Measurements from ENCODE around the gene TNFRSF12A. TPM values are rescaled to one million over a fixed set of nuclear protein-coding genes. Genes with fewer than 3 reads are reported as not detected.
"Not testable (repeated sequence)": the region's sequence is repeated elsewhere in the genome, so short reads cannot be mapped to it uniquely, and the experiment has no call there.

The TNFRSF12A gene
- total RNA-seq, 1 donor from 2014 or later, result 66.2 TPM

DNA sequence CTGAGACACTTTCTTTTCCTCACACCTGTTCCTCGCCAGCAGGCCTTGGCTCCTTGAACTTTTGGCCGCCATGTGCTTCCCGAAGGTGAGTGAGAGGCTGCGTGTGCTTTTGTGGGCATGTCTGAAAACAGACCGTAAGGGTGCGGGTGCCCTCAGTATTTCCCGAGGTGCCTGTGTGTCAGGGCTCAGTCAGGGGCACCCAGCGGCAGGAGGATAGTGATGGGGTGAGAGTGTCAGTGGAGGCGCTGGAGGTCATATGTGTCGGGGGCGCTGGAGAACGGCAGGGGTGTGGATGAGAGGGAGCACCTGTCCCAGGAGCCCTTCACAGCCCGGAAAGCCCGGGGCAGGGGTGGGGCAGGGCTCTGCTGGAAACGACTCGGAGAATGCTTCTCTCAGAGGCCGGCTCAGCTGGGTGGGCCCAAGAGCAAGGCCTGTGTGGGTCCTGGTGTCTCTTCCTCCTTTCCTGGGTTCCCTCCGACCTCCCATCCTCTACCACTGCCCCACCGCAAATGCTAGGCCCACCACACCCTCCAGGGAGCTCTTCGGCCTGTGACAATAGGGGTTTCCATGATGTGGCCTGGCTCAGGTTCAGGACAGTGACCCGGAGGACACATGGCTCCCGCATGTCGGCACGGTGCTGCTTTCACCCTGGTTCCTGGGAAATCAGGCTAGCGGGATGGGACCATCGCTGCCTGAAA lies 45.7 kb downstream of the TNFRSF12A start:
- Histone ChIP-seq H3K27me3 (ENCODE audit: low read depth) (no peaks in the 10 kb centered on the region), H3K4me3 (peak overlapping the region; percentile 69), H3K36me3 (peaks cover 9% of the 10 kb centered on the region), H3K4me1 (peaks cover 31% of the 10 kb centered on the region), H3K9me3 (replicated peaks) (no peaks in the 10 kb centered on the region), H3K27ac (replicated peaks) (peak overlapping the region; percentile 80)
- TF ChIP-seq CTCF (IDR thresholded peaks at IDR 0.05; ENCODE audit: borderline replicate concordance), result no peak
- intact Hi-C loops (cut with micrococcal nuclease), result no loop called here
- no peak for DNase-seq

DNA sequence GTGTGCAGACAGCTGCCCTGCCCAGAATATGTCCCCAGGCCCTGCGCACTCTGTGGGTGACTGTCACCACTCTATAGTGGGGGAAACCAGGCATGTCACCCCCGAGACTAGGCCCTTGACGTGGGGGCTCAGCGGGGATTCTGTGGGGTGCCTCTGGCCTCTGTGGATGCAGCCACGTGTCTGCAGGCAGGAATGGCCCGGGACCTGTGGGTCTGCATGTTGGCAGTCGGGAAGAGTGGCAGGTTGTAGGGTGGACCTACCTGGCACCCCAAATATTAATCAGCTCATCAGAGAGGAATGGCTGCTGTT lies 46.2 kb downstream of the TNFRSF12A start:
- DNase-seq, result no peak
- Histone ChIP-seq H3K9me3 (replicated peaks) (no peaks in the 10 kb centered on the region), H3K4me1 (peaks cover 31% of the 10 kb centered on the region), H3K27ac (replicated peaks) (peak overlapping the region; percentile 80), H3K4me3 (peak overlapping the region; percentile 69), H3K27me3 (ENCODE audit: low read depth) (no peaks in the 10 kb centered on the region), H3K36me3 (peaks cover 9% of the 10 kb centered on the region)
- intact Hi-C loops (cut with micrococcal nuclease), result no loop called here
- no peak for TF ChIP-seq CTCF (IDR thresholded peaks at IDR 0.05; ENCODE audit: borderline replicate concordance)

DNA sequence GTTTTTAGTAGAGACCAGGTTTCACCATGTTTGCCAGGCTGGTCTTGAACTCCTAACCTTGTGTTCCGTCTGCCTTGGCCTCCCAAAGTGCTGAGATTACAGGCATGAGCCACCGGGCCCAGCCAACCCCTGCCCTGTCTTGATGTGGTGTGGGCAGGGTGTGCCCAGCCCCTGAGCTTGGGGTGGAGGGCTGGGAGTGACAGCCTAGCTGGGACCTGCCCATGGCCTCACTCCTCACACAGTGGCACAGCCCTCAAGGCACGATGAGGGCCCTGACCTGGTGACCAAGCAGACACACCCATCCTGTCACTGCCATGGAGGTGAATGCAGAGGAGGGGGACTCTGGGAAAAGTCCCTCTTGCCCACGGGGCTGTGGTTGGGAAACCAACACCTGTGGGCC lies 48.3 kb downstream of the TNFRSF12A start:
- H3K9me3 ChIP-seq (replicated peaks), result no peaks in the 10 kb centered on the region
- TF ChIP-seq CTCF (IDR thresholded peaks at IDR 0.05; ENCODE audit: borderline replicate concordance), result no peak
- peaks cover 31% of the 10 kb centered on the region for H3K4me1 ChIP-seq
- no peak overlapping the region for H3K27ac ChIP-seq (replicated peaks)
- no peak for DNase-seq
- H3K4me3 ChIP-seq, result no peak overlapping the region
- no peaks in the 10 kb centered on the region for H3K27me3 ChIP-seq (ENCODE audit: low read depth)
- intact Hi-C loops (cut with micrococcal nuclease), result no loop called here
- H3K36me3 ChIP-seq, result peaks cover 9% of the 10 kb centered on the region

DNA sequence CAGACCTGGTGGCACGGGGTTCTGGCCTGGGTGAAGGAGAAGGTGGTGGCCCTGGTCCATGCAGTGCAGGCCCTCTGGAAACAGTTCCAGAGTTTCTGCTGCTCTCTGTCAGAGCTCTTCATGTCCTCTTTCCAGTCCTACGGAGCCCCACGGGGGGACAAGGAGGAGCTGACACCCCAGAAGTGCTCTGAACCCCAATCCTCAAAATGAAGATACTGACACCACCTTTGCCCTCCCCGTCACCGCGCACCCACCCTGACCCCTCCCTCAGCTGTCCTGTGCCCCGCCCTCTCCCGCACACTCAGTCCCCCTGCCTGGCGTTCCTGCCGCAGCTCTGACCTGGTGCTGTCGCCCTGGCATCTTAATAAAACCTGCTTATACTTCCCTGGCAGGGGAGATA lies 49.0 kb downstream of the TNFRSF12A start:
- H3K4me1 ChIP-seq, result peaks cover 30% of the 10 kb centered on the region
- DNase-seq; H3K27me3 ChIP-seq (ENCODE audit: low read depth); H3K36me3 ChIP-seq; H3K9me3 ChIP-seq (replicated peaks); intact Hi-C loops (cut with micrococcal nuclease); H3K4me3 ChIP-seq; H3K27ac ChIP-seq (replicated peaks): not testable (repeated sequence)

GRCh38 chr16:3070608-3071111 lies 50.5 kb downstream of the TNFRSF12A start:
- no peak for DNase-seq
- no peak overlapping the region for H3K4me3 ChIP-seq
- no peaks in the 10 kb centered on the region for H3K27me3 ChIP-seq (ENCODE audit: low read depth)
- no peak for TF ChIP-seq CTCF (IDR thresholded peaks at IDR 0.05; ENCODE audit: borderline replicate concordance)
- intact Hi-C loops (cut with micrococcal nuclease), result no loop called here
- H3K36me3 ChIP-seq, result peaks cover 9% of the 10 kb centered on the region
- no peak overlapping the region for H3K27ac ChIP-seq (replicated peaks)
- peaks cover 25% of the 10 kb centered on the region for H3K4me1 ChIP-seq
- H3K9me3 ChIP-seq (replicated peaks), result no peaks in the 10 kb centered on the region

GRCh38 chr16:3071655-3072054 lies 51.5 kb downstream of the TNFRSF12A start:
- Histone ChIP-seq H3K27me3 (ENCODE audit: low read depth) (no peaks in the 10 kb centered on the region), H3K27ac (replicated peaks) (no peak overlapping the region), H3K36me3 (peaks cover 9% of the 10 kb centered on the region), H3K9me3 (replicated peaks) (no peaks in the 10 kb centered on the region), H3K4me1 (peaks cover 25% of the 10 kb centered on the region), H3K4me3 (no peak overlapping the region)
- intact Hi-C loops (cut with micrococcal nuclease), result no loop called here
- no peak for DNase-seq
- TF ChIP-seq CTCF (IDR thresholded peaks at IDR 0.05; ENCODE audit: borderline replicate concordance), result no peak
